ENCODE data around the gene ERVMER34-1.

Gene ERVMER34-1

GRCh38 chr4:52716364-52717151 is 34.7 kb downstream of the ERVMER34-1 start:
- no peak for DNase-seq

- DNase-seq: no peak
Measured at GRCh38 chr4:52715914-52716313, 35.3 kb downstream of the ERVMER34-1 start.

- no peak for DNase-seq
Measured at GRCh38 chr4:52715255-52715897, 35.8 kb downstream of the ERVMER34-1 start.

GRCh38 chr4:52714597-52715254 is 36.5 kb downstream of the ERVMER34-1 start:
- no peak for DNase-seq

GRCh38 chr4:52713456-52713937 is 37.7 kb downstream of the ERVMER34-1 start:
- no peak for DNase-seq

GRCh38 chr4:52712251-52713130 is 38.7 kb downstream of the ERVMER34-1 start:
- DNase-seq: peak; percentile 90

GRCh38 chr4:52711834-52712250 is 39.4 kb downstream of the ERVMER34-1 start:
- DNase-seq: no peak

- DNase-seq: no peak
Measured at GRCh38 chr4:52711272-52711671, 40.0 kb downstream of the ERVMER34-1 start.

GRCh38 chr4:52709155-52709554 is 42.1 kb downstream of the ERVMER34-1 start:
- no peak for DNase-seq

GRCh38 chr4:52704661-52705060 is 46.6 kb downstream of the ERVMER34-1 start:
- DNase-seq: no peak

- DNase-seq: no peak
Measured at GRCh38 chr4:52704133-52704532, 47.1 kb downstream of the ERVMER34-1 start.

GRCh38 chr4:52701207-52701606 is 50.0 kb downstream of the ERVMER34-1 start:
- no peak for DNase-seq

- no peak for DNase-seq
Measured at GRCh38 chr4:52694936-52695335, 56.3 kb downstream of the ERVMER34-1 start.

GRCh38 chr4:52693492-52693891 is 57.7 kb downstream of the ERVMER34-1 start:
- DNase-seq: no peak

All from NCI-H1436 treated with DMSO at 0.1 percent for 48 hours (cell line).